Measurements from ENCODE around the gene AMIGO1.

AMIGO1 gene

DNA sequence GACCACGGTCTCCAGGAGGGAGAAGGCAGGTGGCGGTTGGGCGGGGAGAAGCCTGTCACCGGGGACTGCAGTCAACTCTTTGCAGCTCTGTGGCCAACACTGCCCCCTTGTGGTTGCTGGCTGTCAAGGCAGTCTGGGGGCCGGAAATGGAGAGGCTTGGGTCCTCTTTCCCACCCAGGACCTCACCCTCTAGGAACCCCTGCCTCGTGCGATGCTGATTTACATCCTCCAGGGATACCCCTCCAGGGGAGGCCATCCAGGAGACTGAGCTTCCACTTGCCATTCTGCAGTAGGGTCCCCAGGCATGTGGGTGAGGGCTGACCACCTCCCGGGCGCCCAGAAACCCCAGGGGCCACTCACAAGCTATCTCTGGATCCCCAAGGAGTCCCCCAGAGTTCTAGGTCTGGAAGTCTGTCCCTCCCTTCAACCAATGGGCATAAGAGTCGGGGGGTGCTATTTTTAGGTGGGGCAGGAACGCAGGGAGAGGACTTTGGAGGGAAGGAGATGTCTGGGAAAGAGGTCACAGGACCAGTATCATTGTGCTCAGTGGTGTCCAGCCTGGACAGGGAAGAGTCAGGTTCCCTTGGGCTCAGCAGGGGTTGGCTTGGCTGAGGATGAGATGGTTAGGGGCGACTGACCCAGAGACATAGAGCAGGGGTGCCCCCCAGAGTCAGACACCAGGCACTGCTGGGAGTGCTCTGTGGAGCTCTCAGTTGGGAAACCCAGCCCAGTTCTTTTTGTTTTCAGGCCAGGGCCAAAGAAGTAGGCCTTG lies 23.0 kb upstream of the AMIGO1 start:
- peak; percentile 19 for DNase-seq

DNA sequence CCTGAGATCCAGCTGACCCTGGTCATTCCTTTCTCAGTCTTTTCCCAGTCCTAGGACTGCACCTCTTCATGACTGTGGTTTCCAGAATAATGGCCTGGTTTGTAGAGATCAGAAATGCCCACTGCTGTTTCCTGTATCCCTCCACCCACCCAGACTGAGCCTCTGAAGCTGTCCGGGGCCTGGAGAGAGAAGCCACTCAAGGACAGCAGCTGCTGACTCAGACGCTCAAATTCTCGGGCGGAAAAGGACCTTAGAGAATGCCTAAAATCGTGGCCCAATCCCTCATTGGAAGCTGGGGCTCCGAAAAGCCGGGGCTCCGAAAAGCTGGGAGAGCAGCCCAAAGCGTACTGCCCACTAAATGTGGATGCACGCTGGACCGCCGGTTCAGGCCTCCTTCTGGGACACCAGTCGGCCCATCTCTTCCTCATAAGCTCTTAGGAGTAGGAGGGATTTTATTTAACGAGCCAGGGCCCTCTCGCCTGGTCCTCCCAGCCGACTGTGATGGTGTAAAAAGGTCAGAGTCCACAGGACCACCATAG lies 22.4 kb upstream of the AMIGO1 start:
- DNase-seq: no peak

GRCh38 chr1:109531380-109531779 lies 21.9 kb upstream of the AMIGO1 start:
- no peak for DNase-seq

- no peak for DNase-seq
Measured at GRCh38 chr1:109530457-109531087, 21.0 kb upstream of the AMIGO1 start.

DNA sequence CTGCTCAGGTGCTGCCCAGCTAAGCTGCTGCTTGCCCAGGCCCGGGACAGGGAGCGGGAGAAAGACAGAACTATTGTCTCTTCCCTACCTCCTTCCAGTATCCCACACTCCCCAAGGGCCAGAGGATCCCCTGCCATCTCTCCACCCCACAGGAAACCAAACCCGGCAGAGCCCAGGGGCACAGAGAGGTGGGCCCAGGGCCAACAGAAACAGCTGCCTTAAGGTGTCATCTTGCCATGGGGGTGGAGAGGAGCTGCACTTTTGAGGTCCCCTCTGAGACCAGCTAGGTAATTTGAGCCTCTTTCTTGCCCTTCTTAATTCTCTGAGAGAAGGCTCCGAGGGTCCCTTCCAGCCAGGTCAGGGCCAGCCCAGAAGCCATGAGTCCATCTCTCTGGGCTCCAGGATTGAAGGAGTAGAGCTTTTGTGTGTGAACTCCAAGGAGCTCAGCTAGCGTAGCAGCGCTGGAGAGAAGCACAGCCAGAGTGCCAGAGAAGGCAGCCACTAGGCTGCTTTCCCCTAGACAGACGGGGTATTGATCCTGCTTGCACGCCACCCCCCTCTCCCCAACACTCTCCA lies 20.4 kb upstream of the AMIGO1 start:
- DNase-seq: no peak

DNA sequence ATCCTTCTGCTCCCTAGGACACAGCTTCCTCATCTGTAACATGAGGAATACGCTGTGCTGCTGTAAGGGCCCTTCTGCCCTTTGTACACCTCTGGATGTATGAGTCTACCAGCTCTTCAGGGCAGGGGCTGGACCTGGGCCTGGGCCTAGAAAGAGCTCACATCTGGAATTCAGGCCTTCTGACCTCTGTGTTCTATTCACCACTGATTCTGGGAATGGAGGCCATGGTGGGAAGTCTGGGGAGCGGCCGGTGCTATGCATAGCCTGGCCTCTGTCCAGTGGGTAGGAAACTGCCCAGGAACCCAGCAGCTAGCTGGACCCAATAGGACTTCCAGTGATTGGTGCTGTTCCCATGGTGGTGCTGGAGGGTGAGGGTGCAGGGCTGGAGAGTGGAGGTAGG lies 19.2 kb upstream of the AMIGO1 start:
- DNase-seq: no peak

- no peak for DNase-seq
Measured at GRCh38 chr1:109527846-109528695, 18.5 kb upstream of the AMIGO1 start.

- DNase-seq: no peak
Measured at GRCh38 chr1:109527098-109527811, 17.7 kb upstream of the AMIGO1 start.

DNA sequence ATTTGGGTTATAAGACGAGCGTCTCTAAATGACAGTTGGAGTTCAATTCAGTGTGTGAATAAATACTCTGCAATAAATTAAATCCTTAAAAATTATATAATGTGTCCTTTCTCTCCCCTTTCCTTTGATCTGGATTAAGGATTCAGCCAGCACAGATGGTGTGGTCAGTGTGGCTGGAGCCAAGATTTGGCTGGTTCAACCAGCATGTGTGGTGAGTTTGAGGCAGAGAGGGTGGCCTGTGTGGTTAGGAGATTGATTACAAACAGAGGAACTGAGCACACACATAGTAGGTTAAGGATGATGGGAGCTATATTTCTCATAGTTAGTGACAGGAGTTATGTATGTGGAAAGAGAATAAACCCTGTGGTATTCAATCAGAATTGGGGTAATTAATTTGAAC lies 14.2 kb upstream of the AMIGO1 start:
- no peak for DNase-seq

GRCh38 chr1:109522026-109522425 lies 12.5 kb upstream of the AMIGO1 start:
- no peak for DNase-seq

DNA sequence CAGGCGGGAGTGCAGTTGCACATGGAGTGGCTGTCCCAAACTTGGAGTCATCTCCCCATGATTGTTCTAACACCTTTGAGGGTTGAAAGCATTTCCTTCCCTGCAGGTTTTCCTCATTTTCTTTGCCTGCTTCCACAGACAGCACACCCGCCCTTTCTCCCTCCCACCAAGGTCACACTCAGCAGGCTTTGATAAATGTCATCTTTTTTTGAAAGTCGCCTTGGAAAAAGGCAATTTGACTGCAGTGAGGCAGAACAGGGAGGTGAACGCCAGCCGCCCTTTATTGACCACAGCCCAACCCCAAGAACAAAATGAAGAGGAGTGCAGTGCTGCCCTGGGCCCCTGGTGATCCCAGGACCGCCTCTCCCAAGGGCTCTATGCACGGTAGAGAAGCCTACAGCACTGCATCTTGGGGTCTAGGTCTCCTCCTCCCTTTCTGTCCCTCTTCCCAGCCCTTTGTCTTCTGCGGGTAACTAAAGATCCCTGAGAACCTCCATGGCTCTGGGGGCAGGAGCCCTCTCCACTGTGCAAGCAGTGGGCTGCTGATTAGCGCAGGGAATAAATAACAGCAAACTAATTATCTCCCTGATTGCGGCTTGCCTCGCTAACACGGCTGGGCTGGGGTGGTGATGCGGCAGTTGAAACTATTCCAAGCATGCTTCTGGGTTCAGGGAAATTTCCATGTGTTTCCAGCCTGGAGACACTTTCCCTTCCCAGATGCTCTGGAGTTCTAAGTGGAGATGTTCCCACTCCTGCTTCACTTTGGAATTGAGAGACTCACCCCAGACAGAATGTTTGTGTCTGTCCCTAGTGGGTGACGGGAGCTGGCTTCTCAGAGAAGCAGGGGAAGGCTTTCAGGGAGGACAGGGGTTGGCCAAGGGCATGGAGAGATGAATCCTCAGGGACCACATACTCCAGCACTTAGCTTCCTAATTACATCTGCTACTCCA lies 11.8 kb upstream of the AMIGO1 start:
- DNase-seq: no peak

GRCh38 chr1:109517337-109517736 lies 7.8 kb upstream of the AMIGO1 start:
- DNase-seq: no peak

GRCh38 chr1:109516872-109517271 lies 7.3 kb upstream of the AMIGO1 start:
- DNase-seq: no peak

DNA sequence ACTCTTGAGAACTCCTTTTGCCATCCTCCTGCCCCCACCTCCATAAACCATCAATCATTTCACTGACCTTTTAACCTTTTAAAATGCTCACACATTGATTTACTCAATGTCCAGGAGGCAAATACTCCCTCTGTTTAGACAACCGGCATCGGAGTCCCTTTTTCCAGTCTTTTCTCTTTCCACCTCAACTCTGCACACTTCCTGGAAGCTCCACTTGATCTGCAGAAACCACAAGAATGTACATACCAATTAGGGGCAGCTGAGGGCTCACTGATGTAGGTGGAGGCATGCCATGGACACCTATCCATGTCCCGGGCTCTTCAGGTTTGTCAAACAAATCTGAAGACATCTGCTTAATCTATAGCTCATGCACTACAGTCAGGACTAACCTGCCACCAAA lies 5.3 kb upstream of the AMIGO1 start:
- DNase-seq: no peak

DNA sequence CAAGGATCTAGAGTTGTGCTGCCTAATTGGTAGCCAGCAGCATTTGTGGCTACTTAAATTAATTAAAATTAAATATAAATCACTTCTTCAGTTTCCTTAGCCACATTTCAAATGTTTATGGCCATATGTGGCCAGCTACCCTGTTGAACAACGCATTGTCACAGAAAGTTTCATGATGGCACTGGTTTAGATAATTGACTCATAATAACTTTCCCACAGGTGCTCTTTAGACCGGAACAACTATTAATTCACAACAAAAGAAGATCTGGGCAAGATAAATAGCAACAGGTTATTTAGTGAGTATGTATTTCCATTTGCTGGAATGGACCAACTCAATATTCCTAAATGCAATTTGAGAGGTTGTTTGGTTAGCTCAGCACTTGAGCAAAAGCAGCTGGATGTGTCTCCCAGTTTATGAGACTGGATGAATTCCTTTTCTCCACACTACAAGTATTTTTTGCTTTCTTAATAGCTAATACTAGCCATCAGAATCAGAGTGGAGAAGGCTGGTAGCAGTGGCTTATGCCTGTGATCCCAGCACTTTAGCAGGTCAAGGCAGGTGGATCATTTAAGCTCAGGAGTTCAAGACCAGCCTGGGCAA lies 3.7 kb upstream of the AMIGO1 start:
- no peak for DNase-seq

GRCh38 chr1:109508873-109509175 lies 703 bp downstream of the AMIGO1 start:
- DNase-seq: no peak

DNA sequence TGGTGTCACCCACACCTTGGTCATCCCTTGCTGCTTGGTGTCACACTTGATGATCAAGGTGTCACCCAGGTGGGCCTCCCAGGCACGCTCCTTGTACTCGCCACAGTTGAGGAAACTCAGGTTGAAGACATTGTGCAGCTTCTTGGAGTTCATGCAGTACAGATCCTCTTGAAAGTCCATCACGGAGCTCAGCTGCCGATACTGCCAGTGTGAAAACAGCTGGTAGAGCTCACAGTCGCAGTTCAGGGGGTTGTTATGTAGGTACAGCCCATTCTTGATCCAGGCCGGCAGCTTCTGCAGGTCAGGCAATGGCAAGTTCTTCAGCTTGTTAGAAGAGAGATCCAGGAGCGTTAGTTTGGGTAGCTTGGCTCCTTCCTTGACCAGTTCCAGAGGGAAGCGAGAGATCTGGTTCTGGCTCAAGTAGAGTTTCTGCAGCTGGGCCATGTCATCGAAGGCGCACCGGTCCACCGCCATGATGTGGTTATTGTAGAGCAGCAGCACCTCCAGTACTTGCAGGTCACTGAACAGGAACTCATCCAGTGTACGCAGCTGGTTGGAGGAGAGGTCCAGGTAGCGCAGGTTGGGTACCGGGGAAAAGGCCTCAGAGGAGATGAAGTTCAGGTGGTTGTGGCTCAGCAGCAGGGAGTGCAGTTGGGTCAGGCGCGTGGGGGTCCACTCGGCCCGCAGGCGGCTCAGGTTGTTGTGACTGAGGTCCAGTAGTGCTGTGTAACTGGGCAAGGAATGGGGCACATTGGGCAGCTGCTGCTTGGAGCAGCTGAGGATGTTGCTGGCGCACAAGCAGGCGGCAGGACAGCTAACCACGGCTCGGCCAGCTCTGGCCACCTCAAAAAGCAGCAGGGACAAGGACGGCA lies 1.3 kb downstream of the AMIGO1 start:
- no peak for DNase-seq

DNA sequence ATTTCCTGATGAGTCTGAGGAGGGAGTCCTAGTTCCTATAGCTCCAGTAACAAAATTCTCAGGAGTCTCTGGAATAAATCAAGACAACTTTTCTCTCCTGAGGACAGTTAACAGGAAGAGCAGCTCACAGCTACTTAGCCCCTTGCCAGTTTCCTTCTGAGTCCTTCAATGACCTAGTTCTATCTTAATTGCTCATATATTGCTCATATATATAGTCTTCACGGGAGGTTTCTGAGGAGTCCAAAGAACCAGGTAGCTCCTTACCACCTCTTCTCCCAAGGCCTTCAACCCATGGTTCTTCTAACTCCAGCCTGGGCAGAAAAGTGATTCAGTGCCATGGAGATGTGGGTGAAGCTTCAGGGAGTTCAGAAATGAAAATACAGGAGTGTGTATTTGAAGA lies 4.6 kb downstream of the AMIGO1 start:
- no peak for DNase-seq

GRCh38 chr1:109503935-109504334 lies 5.6 kb downstream of the AMIGO1 start:
- DNase-seq: no peak

GRCh38 chr1:109502364-109502851 lies 7.1 kb downstream of the AMIGO1 start:
- no peak for DNase-seq

Data from activated gamma-delta T cell (primary cell).